DMS 273 treated with DMSO at 0.1 percent for 48 hours (cell line): ENCODE measurements around the gene ZNF561.
"Not testable (repeated sequence)": the region's sequence is repeated elsewhere in the genome, so short reads cannot be mapped to it uniquely, and the experiment has no call there.

Experiments
- DNase-seq: peaks from one replicate; lab custom pipeline; 2025; lab: John Stamatoyannopoulos, UW

Gene ZNF561

GRCh38 chr19:9621156-9622037 is at the start of gene ZNF561:
Gene ZNF561, minus strand, starts transcription at chr19:9621232. Its CDS starts 1,776 bp downstream, at chr19:9619456.
- DNase-seq: peak; percentile 73

- DNase-seq: no peak
These were observed 47.5 kb upstream of the ZNF561 start for GRCh38 chr19:9668544-9668943.

- no peak for DNase-seq
These were observed 46.9 kb upstream of the ZNF561 start for GRCh38 chr19:9667898-9668297.

GRCh38 chr19:9658769-9659168 is 37.7 kb upstream of the ZNF561 start:
- DNase-seq: no peak

GRCh38 chr19:9653066-9653555 is 32.1 kb upstream of the ZNF561 start:
- not testable (repeated sequence) for DNase-seq

- DNase-seq: not testable (repeated sequence)
These were observed 30.4 kb upstream of the ZNF561 start for GRCh38 chr19:9651464-9651863.

- DNase-seq: no peak
These were observed 29.3 kb upstream of the ZNF561 start for GRCh38 chr19:9650345-9650744.

- DNase-seq: no peak
These were observed 24.4 kb upstream of the ZNF561 start for GRCh38 chr19:9645472-9645871.

- peak; percentile 65 for DNase-seq
These were observed 23.4 kb upstream of the ZNF561 start for GRCh38 chr19:9644472-9644871.

GRCh38 chr19:9641810-9642209 is 20.8 kb upstream of the ZNF561 start:
- no peak for DNase-seq

GRCh38 chr19:9640956-9641355 is 19.9 kb upstream of the ZNF561 start:
- no peak for DNase-seq

GRCh38 chr19:9636018-9636417 is 15.0 kb upstream of the ZNF561 start:
- no peak for DNase-seq

- no peak for DNase-seq
These were observed 6.8 kb upstream of the ZNF561 start for GRCh38 chr19:9627856-9628255.

GRCh38 chr19:9622531-9622930 is 1.5 kb upstream of the ZNF561 start:
- no peak for DNase-seq

GRCh38 chr19:9620842-9621155 is 233 bp downstream of the ZNF561 start:
- no peak for DNase-seq

- no peak for DNase-seq
These were observed 5.2 kb downstream of the ZNF561 start for GRCh38 chr19:9615844-9616243.

GRCh38 chr19:9610484-9611113 is 10.4 kb downstream of the ZNF561 start:
- no peak for DNase-seq

GRCh38 chr19:9608912-9609311 is 12.1 kb downstream of the ZNF561 start:
- DNase-seq: no peak

GRCh38 chr19:9597027-9597426 is 24.0 kb downstream of the ZNF561 start:
- DNase-seq: no peak

- DNase-seq: peak; percentile 45
These were observed 34.3 kb downstream of the ZNF561 start for GRCh38 chr19:9586764-9587163.

- DNase-seq: peak; percentile 59
These were observed 36.8 kb downstream of the ZNF561 start, which contains the start of gene ZNF121 for GRCh38 chr19:9584073-9584833. Gene ZNF121, minus strand, starts transcription at chr19:9584504. Its CDS starts 16,407 bp downstream, at chr19:9568097.

- not testable (repeated sequence) for DNase-seq
These were observed 38.8 kb downstream of the ZNF561 start for GRCh38 chr19:9582081-9582725.
